GM10248 (cell line): ENCODE measurements around the gene BIRC3.

Source experiments
- CTCF ChIA-PET: fragments of 300-600 bp; sonication (Branson Sonifier 250); formaldehyde crosslinking; extraction: SDS; loops from one replicate; lab custom pipeline; 2021; ENCODE audit warnings: antibody characterized with exemption; lab: Yijun Ruan, JAX
- POLR2A ChIA-PET: fragments of 350-650 bp; sonication (Branson Sonifier 250); formaldehyde crosslinking; extraction: SDS; loops from one replicate; lab custom pipeline; 2020; ENCODE audit warnings: antibody characterized with exemption; lab: Yijun Ruan, JAX
- DNase-seq: peaks from one replicate; pipeline ENCODE4 v3.0.0; 2012; ENCODE audit errors: extremely low spot score
- TF ChIP-seq, protein P1 (sequence below): IDR thresholded peaks from 2 replicates; pipeline ENCODE4 v1.5.1; 2012; ENCODE audit warnings: mild to moderate bottlenecking, low read depth; ENCODE audit errors: extremely low read depth, missing control alignments, control extremely low read depth

The BIRC3 gene

DNA sequence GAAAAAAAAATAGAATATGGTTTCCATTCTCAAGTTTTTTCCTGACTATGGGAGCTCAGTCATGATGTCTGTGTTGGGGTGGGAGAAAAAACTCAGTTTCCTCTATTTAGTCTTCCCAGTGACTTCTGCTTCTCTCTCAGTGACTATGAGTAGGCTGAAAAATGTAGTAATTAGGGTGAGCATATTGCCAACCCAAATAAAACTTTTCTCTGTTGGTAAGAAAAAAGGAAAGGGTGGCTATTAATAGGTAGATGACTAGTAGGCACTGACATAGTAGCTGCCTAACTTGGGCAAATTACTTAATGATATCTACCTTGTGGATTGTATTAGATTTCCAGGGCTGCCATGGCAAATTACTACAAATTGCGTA lies 34.2 kb upstream of the BIRC3 start:
- TF ChIP-seq, protein P1, sequence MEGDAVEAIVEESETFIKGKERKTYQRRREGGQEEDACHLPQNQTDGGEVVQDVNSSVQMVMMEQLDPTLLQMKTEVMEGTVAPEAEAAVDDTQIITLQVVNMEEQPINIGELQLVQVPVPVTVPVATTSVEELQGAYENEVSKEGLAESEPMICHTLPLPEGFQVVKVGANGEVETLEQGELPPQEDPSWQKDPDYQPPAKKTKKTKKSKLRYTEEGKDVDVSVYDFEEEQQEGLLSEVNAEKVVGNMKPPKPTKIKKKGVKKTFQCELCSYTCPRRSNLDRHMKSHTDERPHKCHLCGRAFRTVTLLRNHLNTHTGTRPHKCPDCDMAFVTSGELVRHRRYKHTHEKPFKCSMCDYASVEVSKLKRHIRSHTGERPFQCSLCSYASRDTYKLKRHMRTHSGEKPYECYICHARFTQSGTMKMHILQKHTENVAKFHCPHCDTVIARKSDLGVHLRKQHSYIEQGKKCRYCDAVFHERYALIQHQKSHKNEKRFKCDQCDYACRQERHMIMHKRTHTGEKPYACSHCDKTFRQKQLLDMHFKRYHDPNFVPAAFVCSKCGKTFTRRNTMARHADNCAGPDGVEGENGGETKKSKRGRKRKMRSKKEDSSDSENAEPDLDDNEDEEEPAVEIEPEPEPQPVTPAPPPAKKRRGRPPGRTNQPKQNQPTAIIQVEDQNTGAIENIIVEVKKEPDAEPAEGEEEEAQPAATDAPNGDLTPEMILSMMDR, result no peak
- CTCF ChIA-PET, result interaction anchor here (1.5 to 4.3 kb wide), 4 partner anchors 11 to 330 kb away, joined by 4 to 23 read pairs (median 8); no protein-coding TSS in a partner anchor
- DNase-seq, result no peak
- POLR2A ChIA-PET, result no interaction called here

DNA sequence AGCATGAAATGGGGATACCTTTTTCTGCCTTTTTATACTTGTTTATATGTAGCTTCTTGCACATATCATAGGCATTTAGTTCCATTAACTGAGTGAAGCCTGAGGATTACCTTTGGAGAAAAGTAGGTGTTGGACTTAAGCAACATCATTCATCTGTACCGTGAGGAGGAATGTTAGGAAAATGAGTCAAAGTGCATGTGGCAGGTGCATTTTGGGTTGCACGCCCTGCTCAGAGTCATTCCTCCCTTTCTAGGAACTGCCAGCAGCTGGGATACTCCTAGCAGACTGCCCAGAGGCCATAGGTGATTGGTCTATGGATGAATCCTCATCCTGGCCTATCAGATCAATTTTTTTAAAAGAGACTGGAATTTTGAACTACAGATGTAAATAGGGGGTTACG lies 33.3 kb upstream of the BIRC3 start:
- POLR2A ChIA-PET, result no interaction called here
- CTCF ChIA-PET, result interaction anchor here (1.5 to 4.3 kb wide), 3 partner anchors 10 to 329 kb away, joined by 7 to 23 read pairs (median 9); no protein-coding TSS in a partner anchor
- DNase-seq, result no peak
- TF ChIP-seq, protein P1, result no peak

DNA sequence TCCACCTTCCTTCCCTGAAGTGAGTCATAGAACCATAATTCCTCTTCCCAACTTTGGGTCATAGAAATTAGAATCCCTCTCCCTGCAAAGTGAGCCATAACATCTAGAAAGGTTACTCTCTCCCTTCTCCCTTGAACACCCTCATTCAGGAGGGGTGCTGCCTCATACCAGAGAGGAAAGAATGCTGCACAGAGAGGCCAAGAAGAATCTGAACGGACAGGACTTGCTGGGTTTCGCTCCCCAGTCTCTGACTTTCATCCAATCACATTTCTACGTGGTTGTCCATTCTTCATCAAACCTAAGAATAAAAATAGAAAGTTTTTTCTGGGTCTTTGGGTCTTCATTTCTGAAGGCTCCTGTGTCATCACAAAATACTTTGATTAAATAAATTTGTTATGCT lies 31.0 kb upstream of the BIRC3 start:
- TF ChIP-seq, protein P1, result no peak
- ChIA-PET POLR2A (interaction anchor here (1.2 kb wide), 1 partner anchor 32 kb away, joined by 6 read pairs; no protein-coding TSS in a partner anchor), CTCF (interaction anchor here (1.5 to 4.3 kb wide), 4 partner anchors 8 to 389 kb away, joined by 3 to 23 read pairs (median 7); no protein-coding TSS in a partner anchor)
- DNase-seq, result no peak

DNA sequence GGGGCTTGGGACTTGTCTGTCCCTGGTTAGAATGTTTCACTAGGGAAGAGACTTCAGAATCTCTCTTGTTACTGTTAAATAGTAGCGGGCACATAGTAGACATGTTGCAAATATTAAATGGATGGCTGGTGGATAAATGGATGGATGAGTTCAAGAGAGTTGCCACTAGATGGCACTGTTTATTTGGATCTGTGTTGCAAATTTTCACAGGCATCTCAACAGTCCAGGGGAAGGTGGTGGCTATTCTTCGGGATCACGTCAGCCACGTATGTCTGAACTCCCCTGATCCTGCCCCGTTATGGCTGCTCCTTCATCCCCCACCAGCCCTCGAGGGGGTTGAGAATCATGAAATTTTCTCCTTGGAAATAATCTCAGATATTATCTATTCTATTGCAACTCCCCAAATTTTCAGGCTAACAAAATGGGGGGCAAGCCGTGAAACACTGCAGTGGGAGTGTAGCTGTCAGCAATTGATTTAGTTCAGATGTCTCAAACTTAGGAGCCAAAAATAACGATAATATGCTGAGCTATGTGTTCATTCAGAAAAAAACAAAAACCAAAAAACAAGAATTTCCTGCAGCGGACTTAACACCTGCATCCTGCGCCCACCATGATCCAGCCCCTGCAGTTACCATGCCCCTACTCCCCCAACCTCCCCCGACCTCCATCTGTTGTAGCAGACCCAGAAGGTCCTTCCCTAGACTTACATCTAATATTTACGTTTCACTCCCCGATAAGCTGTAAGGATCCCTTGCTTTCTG lies 29.1 kb upstream of the BIRC3 start:
- DNase-seq, result peak; percentile 80
- ChIA-PET CTCF (interaction anchor here (0.6 to 9.7 kb wide), 35 partner anchors 8 to 377 kb away, joined by 3 to 159 read pairs (median 4); no protein-coding TSS in a partner anchor), POLR2A (no interaction called here)
- TF ChIP-seq, protein P1, result peak; percentile 70

DNA sequence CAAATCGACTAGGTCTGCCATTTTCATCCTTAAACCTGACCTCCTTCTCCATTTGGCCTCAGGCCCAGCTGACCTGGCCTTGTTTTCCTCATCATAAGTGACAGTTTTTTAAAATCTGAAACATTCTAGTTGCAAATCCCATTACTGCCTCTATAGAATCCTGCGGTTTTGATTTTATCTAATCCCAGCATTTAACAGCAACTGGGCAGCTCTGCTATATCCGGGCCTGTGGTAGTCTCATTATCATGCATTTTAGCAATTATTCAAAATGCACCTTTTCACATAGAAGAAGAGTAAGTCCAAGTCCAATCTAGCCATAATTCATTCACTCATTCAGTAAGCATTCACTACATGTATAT lies 28.6 kb upstream of the BIRC3 start:
- POLR2A ChIA-PET, result no interaction called here
- TF ChIP-seq, protein P1, result no peak
- no peak for DNase-seq
- CTCF ChIA-PET, result interaction anchor here (0.7 to 9.7 kb wide), 27 partner anchors 9 to 377 kb away, joined by 3 to 159 read pairs (median 4); no protein-coding TSS in a partner anchor

DNA sequence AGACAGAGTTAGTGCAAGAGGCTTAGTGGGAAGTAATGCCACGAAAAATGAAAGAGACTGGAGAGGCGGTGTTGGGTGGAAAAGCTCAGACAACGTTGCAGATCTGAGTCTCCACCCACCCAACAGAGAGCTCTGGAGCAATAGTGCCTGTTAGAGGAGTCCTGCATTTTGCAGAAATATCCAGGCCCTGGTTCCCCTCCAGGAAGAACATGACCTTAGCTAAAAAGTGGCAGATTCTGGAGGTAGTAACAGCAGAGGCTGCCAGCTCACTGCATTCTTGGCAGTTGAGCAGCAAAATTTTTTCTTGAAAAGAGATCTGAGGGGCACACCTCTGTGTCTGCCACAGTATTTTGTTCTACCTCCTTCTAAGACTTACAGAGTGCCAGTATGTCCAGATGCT lies 27.7 kb upstream of the BIRC3 start:
- TF ChIP-seq, protein P1, result no peak
- CTCF ChIA-PET, result interaction anchor here (1.1 to 9.7 kb wide), 12 partner anchors 10 to 376 kb away, joined by 3 to 159 read pairs (median 13); no protein-coding TSS in a partner anchor
- no peak for DNase-seq
- POLR2A ChIA-PET, result no interaction called here
